H9 (cell line): ENCODE measurements around the gene C10orf143. TPM values are rescaled to one million over a fixed set of nuclear protein-coding genes. Genes with fewer than 3 reads are reported as not detected.

ENCODE experiments used
- DNase-seq: peaks from one replicate; pipeline ENCODE4 v3.0.0-alpha.2; 2017
- H2AFZ ChIP-seq: one replicate; pipeline ENCODE4 v1.6.1; 2013; ENCODE audit warnings: mild to moderate bottlenecking, low read length, control low read depth, moderate library complexity
- H2AK5ac ChIP-seq: 2 replicates; pipeline ENCODE4 v1.6.1; 2013; ENCODE audit warnings: low read length, control low read depth, mixed read lengths; ENCODE audit not compliant: insufficient read length
- H2BK120ac ChIP-seq: one replicate; pipeline ENCODE4 v1.6.1; 2013; ENCODE audit warnings: low read depth, mild to moderate bottlenecking, low read length, control low read depth, inconsistent platforms; ENCODE audit not compliant: poor library complexity, severe bottlenecking
- H2BK12ac ChIP-seq: 2 replicates; pipeline ENCODE4 v1.6.1; 2013; ENCODE audit warnings: low read length, control low read depth, mixed read lengths, low read depth; ENCODE audit not compliant: insufficient read length
- H2BK15ac ChIP-seq: 2 replicates; pipeline ENCODE4 v1.6.1; 2013; ENCODE audit warnings: low read depth, low read length, control low read depth
- H2BK20ac ChIP-seq: one replicate; pipeline ENCODE4 v1.6.1; 2013; ENCODE audit warnings: low read depth, mild to moderate bottlenecking, low read length, control low read depth, inconsistent platforms; ENCODE audit not compliant: poor library complexity, severe bottlenecking
- H2BK5ac ChIP-seq: 2 replicates; pipeline ENCODE4 v1.6.1; 2013; ENCODE audit warnings: low read length, control low read depth, mixed read lengths; ENCODE audit not compliant: insufficient read length
- H3K14ac ChIP-seq: 2 replicates; pipeline ENCODE4 v1.6.1; 2013; ENCODE audit warnings: low read length, control low read depth; ENCODE audit not compliant: insufficient read depth
- H3K18ac ChIP-seq: 2 replicates; pipeline ENCODE4 v1.6.1; 2013; ENCODE audit warnings: low read depth, mild to moderate bottlenecking, mixed read lengths, low read length, control low read depth; ENCODE audit not compliant: insufficient read length
- H3K23ac ChIP-seq: 2 replicates; pipeline ENCODE4 v1.6.1; 2013; ENCODE audit warnings: low read length, control low read depth, mixed read lengths, low read depth; ENCODE audit not compliant: insufficient read length
- H3K23me2 ChIP-seq: 2 replicates; pipeline ENCODE4 v1.6.1; 2013; ENCODE audit warnings: low read depth, mild to moderate bottlenecking, mixed read lengths, low read length, control low read depth; ENCODE audit not compliant: insufficient read length, poor library complexity, severe bottlenecking
- H3K27ac ChIP-seq: 2 replicates; pipeline ENCODE4 v1.5.1; 2013; ENCODE audit warnings: low read length, control low read depth, mixed read lengths, low read depth; ENCODE audit not compliant: insufficient read length
- H3K27me3 ChIP-seq: 2 replicates; pipeline ENCODE4 v1.6.1; 2013; ENCODE audit warnings: low read length, control low read depth, inconsistent platforms; ENCODE audit not compliant: insufficient read depth
- H3K4ac ChIP-seq: 2 replicates; pipeline ENCODE4 v1.6.1; 2013; ENCODE audit warnings: low read depth, mild to moderate bottlenecking, control low read depth, inconsistent platforms, low read length, moderate library complexity
- H3K4me1 ChIP-seq: 2 replicates; pipeline ENCODE4 v1.6.1; 2013; ENCODE audit warnings: low read length, control low read depth, inconsistent platforms; ENCODE audit not compliant: insufficient read depth
- H3K4me2 ChIP-seq: 2 replicates; pipeline ENCODE4 v1.6.1; 2013; ENCODE audit warnings: low read length, control low read depth, mixed read lengths; ENCODE audit not compliant: insufficient read length, insufficient read depth
- H3K56ac ChIP-seq: 2 replicates; pipeline ENCODE4 v1.6.1; 2013; ENCODE audit warnings: low read depth, mild to moderate bottlenecking, mixed read lengths, low read length, control low read depth; ENCODE audit not compliant: insufficient read length
- H3K79me1 ChIP-seq: 2 replicates; pipeline ENCODE4 v1.6.1; 2013; ENCODE audit warnings: low read depth, mild to moderate bottlenecking, moderate library complexity, low read length, control low read depth, inconsistent platforms; ENCODE audit not compliant: insufficient read depth, poor library complexity, severe bottlenecking
- H3K79me2 ChIP-seq: 2 replicates; pipeline ENCODE4 v1.6.1; 2013; ENCODE audit warnings: low read length, control low read depth, inconsistent platforms; ENCODE audit not compliant: insufficient read depth
- H3K9ac ChIP-seq: 2 replicates; pipeline ENCODE4 v1.6.1; 2013; ENCODE audit warnings: low read length, control low read depth, mixed read lengths; ENCODE audit not compliant: insufficient read length; ENCODE audit errors: extremely low read depth
- H3K9me3 ChIP-seq: one replicate; pipeline ENCODE4 v1.6.1; 2013; ENCODE audit warnings: low read depth, low read length, inconsistent platforms; ENCODE audit not compliant: control insufficient read depth
- H3T11ph ChIP-seq: one replicate; pipeline ENCODE4 v1.6.1; 2013; ENCODE audit warnings: mild to moderate bottlenecking, low read length, control low read depth, inconsistent platforms
- H4K20me1 ChIP-seq: one replicate; pipeline ENCODE4 v1.6.1; 2013; ENCODE audit not compliant: control insufficient read depth, insufficient read length, insufficient read depth
- H4K5ac ChIP-seq: 2 replicates; pipeline ENCODE4 v1.6.1; 2013; ENCODE audit warnings: low read depth, mild to moderate bottlenecking, mixed read lengths, low read length, control low read depth; ENCODE audit not compliant: insufficient read length
- H4K8ac ChIP-seq: replicated peaks from 2 replicates; pipeline ENCODE4 v1.6.1; 2013; ENCODE audit warnings: low read length, control low read depth, mixed read lengths, low read depth; ENCODE audit not compliant: insufficient read length
- H4K91ac ChIP-seq: 2 replicates; pipeline ENCODE4 v1.6.1; 2013; ENCODE audit warnings: low read depth, mild to moderate bottlenecking, moderate library complexity, mixed read lengths, low read length, control low read depth; ENCODE audit not compliant: insufficient read length
- H3K27ac Mint-ChIP-seq, 3 experiments: 2 replicates in 2 of 3; 3 replicates in 1 of 3; pipeline ENCODE4 v1.8.0; 2020 to 2021; ENCODE audit warnings: mixed read lengths in 3 of 3, mild to moderate bottlenecking in 1 of 3, moderate library complexity in 1 of 3
- H3K27me3 Mint-ChIP-seq: 2 replicates; pipeline ENCODE4 v1.8.0; 2021; ENCODE audit warnings: low read depth, mild to moderate bottlenecking, moderate library complexity, mixed read lengths
- H3K36me3 Mint-ChIP-seq, 3 experiments: 2 replicates in 2 of 3; 3 replicates in 1 of 3; pipeline ENCODE4 v1.8.0; 2020 to 2021; ENCODE audit warnings: low read depth in 3 of 3, mixed read lengths in 3 of 3; ENCODE audit not compliant: insufficient read depth in 1 of 3
- H3K4me1 Mint-ChIP-seq, 2 experiments: 2 replicates each; pipeline ENCODE4 v1.8.0; 2020; ENCODE audit warnings: mixed read lengths in 2 of 2
- H3K4me3 Mint-ChIP-seq, 2 experiments: 2 replicates in 1 of 2; 3 replicates in 1 of 2; pipeline ENCODE4 v1.8.0; 2020 to 2021; ENCODE audit warnings: mild to moderate bottlenecking in 2 of 2, mixed read lengths in 2 of 2, moderate library complexity in 1 of 2
- H3K9me3 Mint-ChIP-seq, 2 experiments: 2 replicates in 1 of 2; 3 replicates in 1 of 2; pipeline ENCODE4 v1.8.0; 2020; ENCODE audit warnings: mild to moderate bottlenecking in 2 of 2, mixed read lengths in 2 of 2, moderate library complexity in 1 of 2
- WGBS: extraction: QIAGEN DNeasy Blood & Tissue Kit; methylation state at CpG from one replicate; pipeline ENCODE4 v1.1.7; 2013; ENCODE audit warnings: missing lambda C conversion rate, low lambda C conversion rate, mixed read lengths; ENCODE audit not compliant: insufficient read length; ENCODE audit errors: extremely low coverage; 5-methylcytosine and 5-hydroxymethylcytosine counted together
- total RNA-seq: library from RNA; stranded (reverse); gene quantifications from 2 replicates; pipeline ENCODE4 v1.2.1, GENCODE V29; 2021
- TF ChIP-seq, protein P1 (sequence below): fragments of 200-600 bp; sonication (generic); conservative IDR thresholded peaks from 3 replicates; pipeline ENCODE4 v1.8.0; 2021; ENCODE audit warnings: antibody characterized with exemption, mild to moderate bottlenecking

Gene C10orf143
- total RNA-seq, 1 experiment from 2014 or later, result 0.94 TPM

DNA sequence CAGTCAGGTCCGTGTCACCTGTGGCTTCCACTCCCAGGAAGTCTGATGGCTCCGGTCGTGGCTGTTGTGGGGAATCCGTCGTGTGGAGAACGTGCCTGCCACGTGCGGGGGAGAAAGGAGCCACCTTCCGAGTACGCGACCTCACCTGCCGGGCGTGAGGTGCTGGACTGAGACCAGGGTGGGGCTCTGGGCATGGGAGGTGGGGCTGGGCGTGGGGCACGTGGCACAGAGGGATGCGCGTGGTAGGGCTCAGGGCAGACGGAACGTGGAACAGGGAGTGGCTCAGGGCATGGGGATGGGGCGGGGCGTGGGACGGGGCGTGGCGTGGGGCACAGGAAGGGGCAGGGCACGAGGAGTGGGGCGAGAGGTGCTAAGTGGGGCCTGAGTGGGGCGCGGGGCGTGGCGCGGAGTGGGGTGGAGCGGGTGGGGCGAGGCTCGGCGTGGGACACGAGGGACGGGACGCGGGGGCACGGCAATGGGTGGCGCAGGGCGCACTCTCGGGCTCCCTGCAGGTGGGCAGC is 64.8 kb downstream of the C10orf143 start:
- H3K79me2 ChIP-seq, result no peaks in the 10 kb centered on the region
- H3K27me3 ChIP-seq, result no peaks in the 10 kb centered on the region
- H4K91ac ChIP-seq, result no peak overlapping the region
- H2BK5ac ChIP-seq, result no peak overlapping the region
- no peaks in the 10 kb centered on the region for H3K9me3 Mint-ChIP-seq
- no peak overlapping the region for H3K4me3 Mint-ChIP-seq
- H3K23me2 ChIP-seq, result no peaks in the 10 kb centered on the region
- no peak overlapping the region for H3K4ac ChIP-seq
- H2AFZ ChIP-seq, result no peak overlapping the region
- peaks cover 2% of the 10 kb centered on the region for H4K20me1 ChIP-seq
- H3K4me1 Mint-ChIP-seq, result peaks cover 14 to 27% of the 10 kb centered on the region in 2 experiments
- no peak for DNase-seq
- TF ChIP-seq, protein P1, sequence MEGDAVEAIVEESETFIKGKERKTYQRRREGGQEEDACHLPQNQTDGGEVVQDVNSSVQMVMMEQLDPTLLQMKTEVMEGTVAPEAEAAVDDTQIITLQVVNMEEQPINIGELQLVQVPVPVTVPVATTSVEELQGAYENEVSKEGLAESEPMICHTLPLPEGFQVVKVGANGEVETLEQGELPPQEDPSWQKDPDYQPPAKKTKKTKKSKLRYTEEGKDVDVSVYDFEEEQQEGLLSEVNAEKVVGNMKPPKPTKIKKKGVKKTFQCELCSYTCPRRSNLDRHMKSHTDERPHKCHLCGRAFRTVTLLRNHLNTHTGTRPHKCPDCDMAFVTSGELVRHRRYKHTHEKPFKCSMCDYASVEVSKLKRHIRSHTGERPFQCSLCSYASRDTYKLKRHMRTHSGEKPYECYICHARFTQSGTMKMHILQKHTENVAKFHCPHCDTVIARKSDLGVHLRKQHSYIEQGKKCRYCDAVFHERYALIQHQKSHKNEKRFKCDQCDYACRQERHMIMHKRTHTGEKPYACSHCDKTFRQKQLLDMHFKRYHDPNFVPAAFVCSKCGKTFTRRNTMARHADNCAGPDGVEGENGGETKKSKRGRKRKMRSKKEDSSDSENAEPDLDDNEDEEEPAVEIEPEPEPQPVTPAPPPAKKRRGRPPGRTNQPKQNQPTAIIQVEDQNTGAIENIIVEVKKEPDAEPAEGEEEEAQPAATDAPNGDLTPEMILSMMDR, result no peak
- H3K4me2 ChIP-seq, result no peak overlapping the region
- H3K27ac Mint-ChIP-seq, result no peak overlapping the region
- H3K9ac ChIP-seq, result no peak overlapping the region
- H4K5ac ChIP-seq, result no peak overlapping the region
- H3K79me1 ChIP-seq, result no peaks in the 10 kb centered on the region
- H3K27ac ChIP-seq, result no peak overlapping the region
- no peak overlapping the region for H2AK5ac ChIP-seq
- H2BK15ac ChIP-seq, result no peak overlapping the region
- H3K56ac ChIP-seq, result no peak overlapping the region
- no CpG with 5 or more reads among the region's 43 CpGs for WGBS
- H2BK12ac ChIP-seq, result no peak overlapping the region
- H2BK120ac ChIP-seq, result no peak overlapping the region
- no peak overlapping the region for H3T11ph ChIP-seq
- no peaks in the 10 kb centered on the region for H3K36me3 Mint-ChIP-seq
- no peak overlapping the region for H2BK20ac ChIP-seq
- no peak overlapping the region for H3K18ac ChIP-seq
- no peaks in the 10 kb centered on the region for H3K9me3 ChIP-seq
- H4K8ac ChIP-seq, result no peak overlapping the region
- H3K14ac ChIP-seq, result no peak overlapping the region
- peaks cover 19% of the 10 kb centered on the region for H3K27me3 Mint-ChIP-seq
- H3K4me1 ChIP-seq, result no peaks in the 10 kb centered on the region; the same call in 1 of the 2 replicates
- H3K23ac ChIP-seq, result no peak overlapping the region
